Measurements from ENCODE around the gene HCCS. TPM values are rescaled to one million over a fixed set of nuclear protein-coding genes. Genes with fewer than 3 reads are reported as not detected.

The HCCS gene
- total and polyA plus RNA-seq, 2 of the 13 experiments (the other 11 are each of a cell fraction or from before 2014, with no cell fraction given): 15.4 to 16.7 TPM

DNA sequence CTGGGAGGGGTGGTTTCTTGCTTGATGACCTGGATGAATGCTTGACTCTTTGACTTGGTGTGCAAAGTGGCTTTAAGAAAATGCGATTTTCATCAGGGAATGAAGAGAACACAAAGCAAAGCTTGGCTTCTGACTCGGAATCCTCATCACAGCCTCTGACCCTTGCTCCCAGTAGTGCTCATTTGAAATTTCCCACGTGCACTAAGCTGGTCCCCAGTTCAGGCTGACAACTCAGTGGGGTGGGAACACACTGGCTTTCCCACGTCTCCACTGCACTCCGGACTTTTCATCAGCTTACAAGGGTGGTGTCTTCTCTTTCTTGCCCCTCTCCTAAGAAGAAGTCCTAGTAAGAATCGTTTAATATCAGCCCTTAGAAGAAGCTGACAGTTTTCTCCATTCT is 53.3 kb downstream of the HCCS start:
- H2AFZ ChIP-seq (ENCODE audit: low read length): no peak overlapping the region
- H3K36me3 ChIP-seq (replicated peaks in 1 of 2; ENCODE audit: control insufficient read depth in 1 of 2, insufficient read depth in 2 of 2, low read length in 2 of 2): no peaks in the 10 kb centered on the region
- no peak for ATAC-seq
- H3K79me2 ChIP-seq (ENCODE audit: insufficient read depth, low read length): no peaks in the 10 kb centered on the region
- no TSS peak for BruUV-seq (replicated peaks)
- H3K27ac ChIP-seq (ENCODE audit: extremely low read length, insufficient read depth, low read length): no peak overlapping the region
- TF ChIP-seq BATF2 (CRISPR knock-in tag; IDR thresholded peaks at IDR 0.05) (no peak), ZNF747 (CRISPR knock-in tag; IDR thresholded peaks at IDR 0.05; ENCODE audit: borderline replicate concordance) (no peak), CENPX (CRISPR knock-in tag; IDR thresholded peaks at IDR 0.05) (no peak), ZNF34 (CRISPR knock-in tag; IDR thresholded peaks at IDR 0.05; ENCODE audit: borderline replicate concordance) (no peak), ESRRA (CRISPR knock-in tag; IDR thresholded peaks at IDR 0.05; ENCODE audit: low read depth) (no peak), YEATS2 (CRISPR knock-in tag; IDR thresholded peaks at IDR 0.05; ENCODE audit: borderline replicate concordance) (no peak), ZIK1 (CRISPR knock-in tag; IDR thresholded peaks at IDR 0.05; ENCODE audit: borderline replicate concordance, low read depth) (no peak), ZNF839 (CRISPR knock-in tag; IDR thresholded peaks at IDR 0.05; ENCODE audit: borderline replicate concordance) (no peak), NCOA5 (CRISPR knock-in tag; IDR thresholded peaks at IDR 0.05) (no peak), KLF9 (CRISPR knock-in tag; IDR thresholded peaks at IDR 0.05; ENCODE audit: low read depth) (no peak), ZFAT (CRISPR knock-in tag; conservative IDR thresholded peaks at IDR 0.05) (no peak)
- TF ChIP-seq, protein P1, sequence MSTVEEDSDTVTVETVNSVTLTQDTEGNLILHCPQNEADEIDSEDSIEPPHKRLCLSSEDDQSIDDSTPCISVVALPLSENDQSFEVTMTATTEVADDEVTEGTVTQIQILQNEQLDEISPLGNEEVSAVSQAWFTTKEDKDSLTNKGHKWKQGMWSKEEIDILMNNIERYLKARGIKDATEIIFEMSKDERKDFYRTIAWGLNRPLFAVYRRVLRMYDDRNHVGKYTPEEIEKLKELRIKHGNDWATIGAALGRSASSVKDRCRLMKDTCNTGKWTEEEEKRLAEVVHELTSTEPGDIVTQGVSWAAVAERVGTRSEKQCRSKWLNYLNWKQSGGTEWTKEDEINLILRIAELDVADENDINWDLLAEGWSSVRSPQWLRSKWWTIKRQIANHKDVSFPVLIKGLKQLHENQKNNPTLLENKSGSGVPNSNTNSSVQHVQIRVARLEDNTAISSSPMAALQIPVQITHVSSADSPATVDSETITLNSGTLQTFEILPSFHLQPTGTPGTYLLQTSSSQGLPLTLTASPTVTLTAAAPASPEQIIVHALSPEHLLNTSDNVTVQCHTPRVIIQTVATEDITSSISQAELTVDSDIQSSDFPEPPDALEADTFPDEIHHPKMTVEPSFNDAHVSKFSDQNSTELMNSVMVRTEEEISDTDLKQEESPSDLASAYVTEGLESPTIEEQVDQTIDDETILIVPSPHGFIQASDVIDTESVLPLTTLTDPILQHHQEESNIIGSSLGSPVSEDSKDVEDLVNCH (CRISPR knock-in tag; IDR thresholded peaks at IDR 0.05): no peak
- TF ChIP-seq, protein P2, sequence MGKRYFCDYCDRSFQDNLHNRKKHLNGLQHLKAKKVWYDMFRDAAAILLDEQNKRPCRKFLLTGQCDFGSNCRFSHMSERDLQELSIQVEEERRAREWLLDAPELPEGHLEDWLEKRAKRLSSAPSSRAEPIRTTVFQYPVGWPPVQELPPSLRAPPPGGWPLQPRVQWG (CRISPR knock-in tag; IDR thresholded peaks at IDR 0.05; ENCODE audit: borderline replicate concordance, low read depth): no peak
- no peak overlapping the region for H3K4me2 ChIP-seq (ENCODE audit: low read depth, low read length)
- intact Hi-C loops (cut with micrococcal nuclease; ENCODE audit: unreplicated experiment) (no loop called here), in situ Hi-C loops (cut with HindIII; ENCODE audit: extremely low pct_ligation_motif_present, low pct_unique_long_range_greater_than_20kb) (no loop called here)
- no peak for DNase-seq (ENCODE audit: low spot score)
- FAIRE-seq: no peak
- H4K20me1 ChIP-seq (ENCODE audit: insufficient read depth, low read length): no peaks in the 10 kb centered on the region
- no peaks in the 10 kb centered on the region for H3K27me3 ChIP-seq (ENCODE audit: control insufficient read depth in 1 of 2, insufficient read depth in 2 of 2, low read length in 2 of 2)
- no peaks in the 10 kb centered on the region for H3K9me3 ChIP-seq (ENCODE audit: low read length)
- H3K4me1 ChIP-seq (ENCODE audit: insufficient read depth, low read length): no peaks in the 10 kb centered on the region
- ChIA-PET CTCF (ENCODE audit: low intra/inter-chr PET ratio, low total read pairs) (no interaction called here), POLR2A (no interaction called here)
- no peak overlapping the region for H3K4me3 ChIP-seq (replicated peaks in 1 of 3; ENCODE audit: insufficient read depth in 1 of 3, low read depth in 2 of 3, low read length in 3 of 3)
- H3K9ac ChIP-seq (ENCODE audit: insufficient read depth, low read depth, low read length): no peak overlapping the region
- 33% methylated on average over 4 of the region's 6 CpGs for WGBS (ENCODE audit: low lambda C conversion rate)

Measured in HepG2 (cell line).